NCI-H82 (cell line): ENCODE measurements around the gene PPP1CC.
"Not testable (repeated sequence)": the region's sequence is repeated elsewhere in the genome, so short reads cannot be mapped to it uniquely, and the experiment has no call there.

Experiments
- DNase-seq: peaks from one replicate; lab custom pipeline; 2025; lab: John Stamatoyannopoulos, UW

The PPP1CC gene

GRCh38 chr12:110725267-110725666, 17.4 kb downstream of the PPP1CC start:
- DNase-seq: no peak

DNA sequence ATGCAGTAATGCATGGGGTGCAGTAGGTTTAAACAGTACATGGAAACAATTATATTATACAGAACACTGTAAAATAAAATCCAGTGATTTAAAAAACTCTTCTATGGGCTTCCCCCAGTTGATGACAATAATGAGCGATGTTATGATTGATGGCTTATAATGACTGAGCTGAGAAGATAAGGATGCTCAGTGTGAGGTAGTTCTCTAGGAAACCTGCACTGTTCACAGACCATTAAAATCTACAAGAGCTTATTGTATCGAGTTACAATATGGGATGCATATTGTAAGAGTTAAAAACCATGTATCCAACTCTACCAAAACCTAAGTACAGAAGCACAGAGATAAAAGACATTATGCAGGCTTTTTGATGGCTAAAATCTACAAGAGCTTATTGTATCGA, 19.8 kb downstream of the PPP1CC start:
- not testable (repeated sequence) for DNase-seq

GRCh38 chr12:110721570-110721969, 21.1 kb downstream of the PPP1CC start:
- DNase-seq: no peak

- no peak for DNase-seq
Observed at GRCh38 chr12:110720516-110720915, 22.2 kb downstream of the PPP1CC start.

DNA sequence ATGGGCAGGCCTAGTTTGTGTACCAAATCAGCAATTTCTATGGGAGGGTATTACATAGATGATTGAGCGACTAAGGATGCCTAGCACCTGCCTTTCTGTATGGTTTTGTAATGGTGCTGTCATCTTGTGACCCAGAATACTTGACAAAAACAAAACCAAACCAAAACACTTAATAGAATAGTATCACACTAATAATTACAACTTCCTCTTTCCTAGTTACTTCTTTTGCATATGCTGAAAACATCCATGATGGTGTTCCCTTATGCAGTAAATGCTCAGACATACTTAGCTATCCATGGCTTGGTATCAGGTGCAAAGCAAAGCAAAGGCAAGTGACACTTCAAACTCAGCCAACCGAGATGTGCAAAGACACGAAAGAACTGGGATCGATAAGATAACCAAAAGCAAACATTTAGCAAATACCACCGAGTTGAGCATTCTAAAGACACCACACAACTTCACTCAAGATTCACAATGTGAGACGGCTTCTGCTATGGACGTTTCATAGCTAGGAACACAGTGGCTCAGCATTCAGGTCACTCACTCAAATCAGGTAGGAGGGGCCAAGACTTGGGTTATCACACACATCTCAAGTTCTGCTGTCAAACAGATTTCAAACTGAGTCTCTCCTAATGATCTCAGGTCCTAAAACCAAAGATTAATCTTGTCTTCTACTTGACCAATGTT, 24.3 kb downstream of the PPP1CC start:
- no peak for DNase-seq

- no peak for DNase-seq
Observed at GRCh38 chr12:110717037-110717436, 25.7 kb downstream of the PPP1CC start.

DNA sequence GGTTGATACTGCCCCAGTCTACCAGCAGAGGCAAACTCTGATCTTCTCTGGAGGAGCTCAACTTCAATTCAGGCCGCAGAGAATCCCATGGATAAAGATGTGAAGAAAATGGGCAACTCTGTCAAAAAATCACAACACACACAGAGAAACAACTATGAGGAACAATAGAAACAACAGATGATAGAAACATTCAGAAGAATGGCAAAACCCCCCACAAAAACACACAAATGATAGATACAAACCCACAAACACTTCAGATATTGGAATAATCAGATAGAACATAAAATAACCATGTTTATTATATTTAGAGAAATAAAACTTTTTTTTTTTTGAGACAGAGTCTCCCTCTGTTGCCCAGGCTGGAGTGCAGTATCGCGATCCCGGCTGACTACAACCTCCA, 33.8 kb downstream of the PPP1CC start:
- no peak for DNase-seq

- no peak for DNase-seq
Observed at GRCh38 chr12:110705309-110705708, 37.4 kb downstream of the PPP1CC start.

DNA sequence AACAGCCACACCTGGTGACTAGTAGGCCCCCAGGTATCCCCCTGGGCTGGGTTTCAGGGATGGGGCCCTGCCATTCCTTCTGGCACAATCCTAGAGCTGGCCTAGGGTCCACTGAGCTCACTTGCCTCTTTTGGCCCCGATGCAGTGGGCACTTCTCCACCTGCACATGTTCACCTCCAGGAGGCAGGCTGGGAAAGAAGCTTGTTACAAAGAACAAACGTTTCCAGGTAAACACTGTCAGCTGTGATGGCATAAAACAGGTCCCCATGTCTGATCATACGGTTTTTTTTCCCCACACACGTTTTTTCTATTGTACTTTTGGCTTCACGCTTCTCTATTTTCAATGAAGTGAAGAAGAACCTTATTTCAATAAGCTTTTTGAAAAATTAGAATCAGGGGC, 37.9 kb downstream of the PPP1CC start:
- peak; percentile 44 for DNase-seq

- no peak for DNase-seq
Observed at GRCh38 chr12:110704231-110704630, 38.5 kb downstream of the PPP1CC start.

DNA sequence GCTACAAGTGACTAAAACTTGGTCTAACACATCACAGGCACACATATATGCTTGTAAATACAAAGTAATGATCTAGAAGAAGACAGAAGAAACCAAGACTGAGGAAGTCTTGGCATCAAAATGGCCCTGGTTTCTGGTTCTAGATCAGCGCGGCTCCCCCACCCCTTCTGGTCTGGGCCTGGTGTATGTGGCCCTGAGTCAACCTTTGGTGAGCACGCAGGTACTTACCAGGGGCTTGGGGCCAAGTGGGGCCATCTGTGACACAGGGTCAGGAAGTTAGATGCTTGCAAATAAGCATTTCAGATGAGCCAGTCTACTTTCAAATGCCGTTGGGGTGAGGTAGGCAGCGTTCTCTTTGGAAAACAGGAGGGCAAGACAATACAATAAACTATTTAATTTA, 40.6 kb downstream of the PPP1CC start:
- no peak for DNase-seq

GRCh38 chr12:110699591-110700445, 42.9 kb downstream of the PPP1CC start:
- DNase-seq: peak; percentile 32

DNA sequence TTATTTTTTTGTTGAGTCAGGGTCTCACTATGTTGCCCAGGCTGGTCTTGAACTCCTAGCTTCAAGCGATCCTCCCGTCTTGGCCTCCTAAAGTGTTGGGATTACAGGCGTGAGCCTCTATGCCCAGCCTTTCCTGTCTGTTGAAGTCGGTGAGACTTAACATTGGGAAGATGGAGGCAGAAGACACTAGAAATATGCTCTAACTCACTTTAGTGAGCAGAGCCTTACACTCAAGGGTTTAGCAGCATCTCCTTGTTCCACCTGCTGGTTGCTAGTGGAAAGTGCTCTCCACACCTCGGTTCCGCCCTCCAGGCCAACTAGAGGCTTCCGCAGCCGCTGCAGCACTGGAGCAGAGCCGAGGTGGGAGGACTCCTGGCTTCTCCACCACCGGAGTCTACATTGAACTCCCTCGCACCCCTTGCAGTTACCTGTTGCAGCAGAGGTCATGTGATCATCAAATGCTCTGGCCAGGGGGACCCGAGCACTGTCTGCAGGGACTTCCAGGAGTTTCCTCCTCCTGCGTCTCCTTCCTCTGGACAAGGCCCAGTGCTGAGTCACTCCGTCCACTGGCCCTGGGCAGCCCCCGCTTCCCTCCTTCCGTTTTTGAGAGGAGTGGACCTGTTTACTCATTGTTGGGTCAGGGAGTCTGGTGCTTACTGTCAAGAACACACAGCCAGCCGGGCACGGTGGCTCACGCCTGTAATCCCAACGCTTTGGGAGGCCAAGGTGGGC, 44.4 kb downstream of the PPP1CC start:
- peak; percentile 88 for DNase-seq

DNA sequence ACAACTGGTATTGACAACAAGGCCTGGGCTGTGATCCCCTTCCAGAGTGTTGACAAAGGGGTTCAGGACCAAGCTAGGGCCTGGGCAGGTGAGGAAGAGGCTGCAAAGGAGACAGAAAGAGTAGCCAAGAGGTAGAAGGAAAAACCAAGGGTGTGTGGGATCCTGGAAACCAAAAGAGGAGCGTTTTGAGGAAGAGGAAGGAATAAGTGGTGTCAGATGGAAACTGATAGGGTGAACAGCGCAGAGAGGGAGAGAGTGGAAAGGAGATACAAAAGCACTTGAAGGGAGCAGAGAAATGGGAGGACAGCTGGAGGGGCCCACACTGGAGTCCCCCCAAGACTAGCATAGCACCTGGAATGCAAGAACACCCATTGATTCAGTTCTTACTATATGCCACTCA, 45.5 kb downstream of the PPP1CC start:
- DNase-seq: no peak

DNA sequence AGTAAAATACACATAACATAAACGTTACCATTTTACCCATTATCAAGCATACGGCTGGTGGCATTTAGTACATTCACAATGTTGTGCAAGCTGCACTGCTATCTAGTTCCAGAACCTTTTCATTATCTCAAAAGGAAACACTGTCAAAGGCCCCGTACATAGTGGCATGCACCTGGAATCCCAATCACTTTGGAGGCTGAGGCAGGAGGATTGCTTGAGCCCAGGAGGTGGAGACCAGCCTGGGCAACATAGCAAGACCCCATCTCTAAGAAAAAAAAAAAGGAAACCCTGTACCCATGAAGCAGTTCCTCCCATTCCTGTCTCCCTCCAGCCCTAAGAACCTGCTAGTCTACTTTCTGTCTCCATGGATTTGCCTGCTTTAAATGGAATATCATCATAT, 46.4 kb downstream of the PPP1CC start:
- no peak for DNase-seq

GRCh38 chr12:110694330-110694901, 48.3 kb downstream of the PPP1CC start:
- DNase-seq: peak; percentile 88

DNA sequence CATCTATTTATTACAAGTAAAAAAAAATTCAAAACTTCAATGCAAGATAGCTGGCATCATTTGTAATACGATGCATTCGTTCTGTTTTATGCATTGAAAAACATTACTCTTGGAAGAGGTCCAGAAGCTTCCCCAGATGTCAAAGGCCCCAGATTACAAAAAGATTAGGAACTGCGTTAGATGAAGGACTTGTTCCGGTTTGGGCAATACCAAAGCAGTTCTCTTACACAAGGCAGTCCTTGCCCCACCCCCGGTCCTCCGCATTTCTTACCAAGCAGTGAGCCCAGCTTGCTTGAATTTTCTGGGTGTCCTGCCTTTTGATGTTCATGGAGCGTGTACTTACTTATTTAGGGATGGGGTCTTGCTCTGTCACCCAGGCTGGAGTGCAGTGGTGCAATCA, 49.0 kb downstream of the PPP1CC start:
- peak; percentile 79 for DNase-seq

DNA sequence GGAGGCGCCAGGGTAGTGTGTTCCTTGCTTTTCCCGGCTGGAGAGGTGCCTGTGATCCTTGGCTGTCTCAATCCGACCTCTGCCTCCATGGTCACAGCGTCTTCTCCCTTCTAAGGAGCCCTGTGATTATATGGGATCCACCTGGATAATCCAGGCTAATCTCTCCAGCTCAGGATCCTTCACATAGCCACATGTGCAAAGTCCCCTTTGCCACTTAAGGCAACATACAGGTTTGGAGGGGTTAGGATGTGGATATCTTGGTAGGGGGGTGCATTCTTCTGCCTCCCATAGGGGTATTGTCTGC, 52.6 kb downstream of the PPP1CC start:
- DNase-seq: peak; percentile 90

- DNase-seq: no peak
Observed at GRCh38 chr12:110689281-110690126, 53.2 kb downstream of the PPP1CC start.

DNA sequence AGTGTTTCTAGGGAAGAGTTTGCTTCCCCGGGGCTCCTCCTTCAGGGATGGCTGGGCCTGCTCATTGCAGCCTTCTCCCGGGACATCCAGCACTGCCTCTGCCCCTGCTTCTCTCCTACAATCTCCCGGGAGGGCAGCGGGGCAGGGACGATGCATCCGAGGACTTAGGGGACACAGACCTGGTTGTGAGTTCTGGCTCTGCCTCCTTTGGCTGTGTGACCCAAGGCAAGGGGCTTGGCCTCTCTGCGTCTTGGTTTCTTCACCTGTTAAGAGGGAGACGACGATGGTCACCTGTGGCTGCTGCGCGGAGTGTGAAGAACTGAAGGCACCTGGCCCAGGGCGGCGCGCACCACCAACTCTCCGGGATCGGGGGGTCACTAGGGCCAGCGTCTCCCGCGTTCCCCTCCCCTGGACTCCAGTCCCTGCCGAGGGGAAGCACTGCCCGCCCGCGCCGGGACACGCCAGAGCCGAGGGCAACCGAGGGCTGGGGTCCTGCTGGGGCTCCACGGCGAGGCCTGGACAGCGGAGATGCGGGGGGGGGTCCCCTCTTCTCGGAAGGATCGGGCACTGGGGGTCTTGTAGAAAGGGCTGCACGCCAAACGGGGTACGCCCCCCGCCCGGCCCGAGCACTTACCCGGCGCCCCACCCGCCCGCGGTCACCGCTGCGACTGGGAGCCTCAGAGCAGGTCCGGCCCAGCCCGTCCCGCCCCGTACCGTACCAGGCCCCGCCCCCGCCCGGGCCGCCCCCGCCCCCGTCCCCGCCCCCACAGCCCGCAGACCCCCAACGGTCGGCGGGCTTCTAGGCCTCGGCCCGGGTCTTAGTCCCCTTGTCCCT, 54.0 kb downstream of the PPP1CC start, which contains the start of gene HVCN1:
Gene HVCN1, minus strand, starts transcription at position 670 of the 835 bp plus-strand sequence. CDS start 5,870 bp downstream, outside the sequence.
- DNase-seq: no peak
